HepG2 (cell line): ENCODE measurements around the gene EYA3. TPM values are rescaled to one million over a fixed set of nuclear protein-coding genes. Genes with fewer than 3 reads are reported as not detected.

Source experiments
- ATAC-seq: fragments of 200-7000 bp; cut with Tn5 transposase; 3 replicates; pipeline ENCODE4 v1.9.1; 2020; ENCODE audit warnings: mild to moderate bottlenecking, moderate library complexity
- BruUV-seq: library from RNA; stranded (reverse); fragments of 400-500 nt; replicated peaks from 2 replicates; lab custom pipeline; 2021; lab: Mats Ljungman, UMichigan
- CTCF ChIA-PET: fragments of 300-600 bp; formaldehyde crosslinking; extraction: SDS; loops from one replicate; lab custom pipeline; 2021; ENCODE audit warnings: low total read pairs, inconsistent platforms, low intra/inter-chr PET ratio; lab: Yijun Ruan, JAX
- POLR2A ChIA-PET: fragments of 350-600 bp; sonication (Branson Sonifier 250); formaldehyde crosslinking; loops from one replicate; lab custom pipeline; 2020; ENCODE audit warnings: antibody characterized with exemption, inconsistent platforms; lab: Yijun Ruan, JAX
- DNase-seq: peaks from one replicate; pipeline ENCODE4 v3.0.0-alpha.2; 2015; ENCODE audit warnings: low spot score
- FAIRE-seq: peaks from 3 replicates; lab custom pipeline; 2011; peaks lifted over from hg19 to GRCh38; lab: Jason Lieb, UNC
- H2AFZ ChIP-seq: one replicate; pipeline ENCODE4 v1.6.1; 2011; ENCODE audit warnings: low read length, inconsistent platforms
- H3K27ac ChIP-seq: fragments of 300-600 bp; 3 replicates; pipeline ENCODE4 v1.8.0; 2011; ENCODE audit warnings: mixed run types, mild to moderate bottlenecking, mixed read lengths, low read length, inconsistent platforms; ENCODE audit not compliant: insufficient read depth; ENCODE audit errors: extremely low read length
- H3K27me3 ChIP-seq, 2 experiments: fragments of 200-600 bp in 1 of 2; 2 replicates in 1 of 2; 3 replicates in 1 of 2; pipeline versions ENCODE4 v1.6.0 to v1.8.0; 2011; ENCODE audit warnings: low read length in 2 of 2, mild to moderate bottlenecking in 2 of 2, moderate library complexity in 2 of 2, inconsistent platforms in 1 of 2; ENCODE audit not compliant: insufficient read depth in 2 of 2, control insufficient read depth in 1 of 2
- H3K36me3 ChIP-seq, 2 experiments: fragments of 200-600 bp in 1 of 2; replicated peaks in 1 of 2; 2 replicates in 1 of 2; 3 replicates in 1 of 2; pipeline versions ENCODE4 v1.5.1 to v1.8.0; 2011; ENCODE audit warnings: low read length in 2 of 2, inconsistent platforms in 1 of 2; ENCODE audit not compliant: insufficient read depth in 2 of 2, control insufficient read depth in 1 of 2
- H3K4me1 ChIP-seq: 2 replicates; pipeline ENCODE4 v1.5.1; 2012; ENCODE audit warnings: low read length, inconsistent platforms; ENCODE audit not compliant: insufficient read depth
- H3K4me2 ChIP-seq: 2 replicates; pipeline ENCODE4 v1.6.0; 2011; ENCODE audit warnings: low read depth, low read length, inconsistent platforms
- H3K4me3 ChIP-seq, 3 experiments: fragments of 200-600 bp in 1 of 3; sonication (generic), shearing (Covaris generic) in 1 of 3; replicated peaks in 1 of 3; 2 replicates each; pipeline ENCODE4 v1.5.1; 2011 to 2016; ENCODE audit warnings: low read length in 3 of 3, inconsistent platforms in 2 of 3, low read depth in 2 of 3, mild to moderate bottlenecking in 2 of 3, control low read depth in 1 of 3, mixed read lengths in 1 of 3; ENCODE audit not compliant: insufficient read depth in 1 of 3
- H3K79me2 ChIP-seq: one replicate; pipeline ENCODE4 v1.6.1; 2011; ENCODE audit warnings: low read length, inconsistent platforms; ENCODE audit not compliant: insufficient read depth
- H3K9ac ChIP-seq: 2 replicates; pipeline ENCODE4 v1.6.0; 2011; ENCODE audit warnings: mild to moderate bottlenecking, low read depth, low read length, inconsistent platforms; ENCODE audit not compliant: insufficient read depth
- H3K9me3 ChIP-seq: 2 replicates; pipeline ENCODE4 v1.5.1; 2012; ENCODE audit warnings: mild to moderate bottlenecking, low read length
- H4K20me1 ChIP-seq: 2 replicates; pipeline ENCODE4 v1.6.0; 2011; ENCODE audit warnings: inconsistent platforms, mild to moderate bottlenecking, low read length, moderate library complexity; ENCODE audit not compliant: insufficient read depth
- BRCA1 ChIP-seq: sonication (generic); formaldehyde crosslinking; IDR thresholded peaks from 2 replicates; pipeline ENCODE4 v1.4.0; 2020; ENCODE audit warnings: missing genetic modification reagents
- BRF2 ChIP-seq: sonication (generic); formaldehyde crosslinking; IDR thresholded peaks from 2 replicates; pipeline ENCODE4 v1.8.1; 2022; ENCODE audit warnings: mild to moderate bottlenecking, missing genetic modification reagents
- HCFC1 ChIP-seq: fragments of 150-350 bp; IDR thresholded peaks from 2 replicates; pipeline ENCODE4 v1.6.1; 2014; ENCODE audit warnings: low read depth, low read length
- HNRNPH1 ChIP-seq: fragments of 200-400 bp; formaldehyde crosslinking; optimal IDR thresholded peaks from 2 replicates; pipeline ENCODE3; 2017; ENCODE audit warnings: mild to moderate bottlenecking, low read depth, low read length
- HNRNPL ChIP-seq: fragments of 200-400 bp; formaldehyde crosslinking; IDR thresholded peaks from 2 replicates; pipeline ENCODE4 v1.6.1; 2017; ENCODE audit warnings: mild to moderate bottlenecking, low read depth, low read length
- HOMEZ ChIP-seq: IDR thresholded peaks from 2 replicates; pipeline ENCODE4 v1.6.1; 2016; ENCODE audit warnings: low read depth
- KMT2B ChIP-seq: IDR thresholded peaks from 2 replicates; pipeline ENCODE4 v1.6.1; 2016; ENCODE audit warnings: missing genetic modification reagents, missing compliant biosample characterization
- LRRFIP1 ChIP-seq: sonication (generic); formaldehyde crosslinking; conservative IDR thresholded peaks from 2 replicates; pipeline ENCODE4 v1.4.0; 2020; ENCODE audit warnings: missing genetic modification reagents
- NR2F6 ChIP-seq, 2 experiments: IDR thresholded peaks; 2 replicates each; pipeline ENCODE4 v1.6.1; 2016; ENCODE audit warnings: antibody characterized with exemption in 1 of 2, mild to moderate bottlenecking in 1 of 2
- PLRG1 ChIP-seq: fragments of 450-650 bp; conservative IDR thresholded peaks from 2 replicates; pipeline ENCODE4 v1.6.1; 2016
- SP140L ChIP-seq: sonication (generic); formaldehyde crosslinking; IDR thresholded peaks from 2 replicates; pipeline ENCODE4 v1.4.0; 2020; ENCODE audit warnings: missing genetic modification reagents, borderline replicate concordance
- TP53 ChIP-seq: sonication (generic); formaldehyde crosslinking; conservative IDR thresholded peaks from 2 replicates; pipeline ENCODE4 v1.4.0; 2020; ENCODE audit warnings: missing genetic modification reagents
- ZBTB7A ChIP-seq: sonication (generic); formaldehyde crosslinking; IDR thresholded peaks from 2 replicates; pipeline ENCODE4 v1.8.0; 2022; ENCODE audit warnings: mild to moderate bottlenecking, missing genetic modification reagents
- ZGPAT ChIP-seq: IDR thresholded peaks from 2 replicates; pipeline ENCODE4 v1.6.1; 2016; ENCODE audit warnings: mild to moderate bottlenecking
- ZNF431 ChIP-seq: sonication (generic); formaldehyde crosslinking; IDR thresholded peaks from 2 replicates; pipeline ENCODE4 v1.9.0; 2022; ENCODE audit warnings: missing genetic modification reagents, low read depth, mild to moderate bottlenecking, borderline replicate concordance
- ZNF432 ChIP-seq: sonication (generic); formaldehyde crosslinking; IDR thresholded peaks from 2 replicates; pipeline ENCODE4 v1.5.0; 2020; ENCODE audit warnings: missing genetic modification reagents, mild to moderate bottlenecking, borderline replicate concordance
- ZNF557 ChIP-seq: sonication (generic); formaldehyde crosslinking; IDR thresholded peaks from 2 replicates; pipeline ENCODE4 v1.4.0; 2020; ENCODE audit warnings: missing genetic modification reagents
- ZNF768 ChIP-seq: sonication (generic); formaldehyde crosslinking; IDR thresholded peaks from 2 replicates; pipeline ENCODE4 v1.4.0; 2020; ENCODE audit warnings: missing genetic modification reagents
- WGBS: methylation state at CpG from one replicate; pipeline ENCODE4 v1.1.6; 2017; ENCODE audit warnings: low lambda C conversion rate; 5-methylcytosine and 5-hydroxymethylcytosine counted together
- in situ Hi-C: cut with HindIII; loops from 2 replicates; pipeline ENCODE4 v1.10.0; 2017; ENCODE audit warnings: low pct_unique_long_range_greater_than_20kb; ENCODE audit not compliant: extremely low pct_ligation_motif_present
- intact Hi-C: fragments of 100-400 bp; cut with micrococcal nuclease; formaldehyde crosslinking; loops from one replicate; pipeline ENCODE4 v1.10.0; 2022; ENCODE audit not compliant: unreplicated experiment
- polyA plus RNA-seq, 8 experiments: library from polyadenylated mRNA; depleted of rRNA in 3 of 8; stranded (reverse) in 7 of 8; unstranded in 1 of 8; fragments of >200 nt; fragmentation: Illumina TruSeq in 4 of 8; extraction: Trizol in 4 of 8; gene quantifications; 2 replicates each; pipeline versions ENCODE4 v1.2.1 to v1.2.3, GENCODE V29; 2011 to 2016; ENCODE audit warnings: low read depth in 4 of 8, missing spikeins in 1 of 8, mixed read lengths in 1 of 8; ENCODE audit not compliant: insufficient read depth in 1 of 8
- total RNA-seq, 5 experiments: library from RNA; depleted of rRNA; stranded (reverse); fragments of >200 nt; fragmentation: Illumina TruSeq; extraction: Trizol; gene quantifications; 2 replicates each; pipeline ENCODE4 v1.2.3, GENCODE V29; 2016; ENCODE audit warnings: low read depth in 1 of 5

Gene EYA3
- total and polyA plus RNA-seq, 2 of the 13 experiments (the other 11 are each of a cell fraction or from before 2014, with no cell fraction given) = 13.9 to 19.7 TPM

- H3K9ac ChIP-seq = no peak overlapping the region
- H3K27me3 ChIP-seq = no peaks in the 10 kb centered on the region; a peak in 1 of 5 replicates
- no TSS peak for BruUV-seq
- H3K27ac ChIP-seq = no peak overlapping the region
- no peaks in the 10 kb centered on the region for H3K36me3 ChIP-seq
- no peaks in the 10 kb centered on the region for H4K20me1 ChIP-seq
- no peak overlapping the region for H2AFZ ChIP-seq
- no peaks in the 10 kb centered on the region for H3K79me2 ChIP-seq
- POLR2A ChIA-PET = no interaction called here
- CTCF ChIA-PET = no interaction called here
- in situ Hi-C loops (no loop called here), intact Hi-C loops (no loop called here)
- no peak for DNase-seq
- 88% methylated on average over 10 of the region's 26 CpGs for whole genome bisulfite sequencing
- no peak for ATAC-seq
- H3K9me3 ChIP-seq = no peaks in the 10 kb centered on the region
- H3K4me2 ChIP-seq = no peak overlapping the region
- peaks cover 33% of the 10 kb centered on the region for H3K4me1 ChIP-seq
- TF ChIP-seq HNRNPL (no peak), BRCA1 (CRISPR knock-in tag) (no peak), ZNF432 (CRISPR knock-in tag) (no peak), ZNF557 (no peak), ZNF431 (CRISPR knock-in tag) (no peak), KMT2B (CRISPR knock-in tag) (no peak), ZBTB7A (CRISPR knock-in tag) (no peak), PLRG1 (no peak), SP140L (CRISPR knock-in tag) (no peak), TP53 (CRISPR knock-in tag) (no peak), NR2F6 (IDR thresholded peaks at IDR 0.05) (no peak), NR2F6 (CRISPR knock-in tag; IDR thresholded peaks at IDR 0.05) (no peak), HCFC1 (no peak), ZNF768 (CRISPR knock-in tag) (no peak), LRRFIP1 (CRISPR knock-in tag) (no peak), HOMEZ (CRISPR knock-in tag) (no peak), BRF2 (CRISPR knock-in tag) (no peak), ZGPAT (CRISPR knock-in tag) (no peak), HNRNPH1 (no peak)
- H3K4me3 ChIP-seq = no peak overlapping the region
- no peak for FAIRE-seq
Observed at GRCh38 chr1:27958513-27958912, 129.9 kb downstream of the EYA3 start.
